ENCODE measurements around the gene EYS.

DNA sequence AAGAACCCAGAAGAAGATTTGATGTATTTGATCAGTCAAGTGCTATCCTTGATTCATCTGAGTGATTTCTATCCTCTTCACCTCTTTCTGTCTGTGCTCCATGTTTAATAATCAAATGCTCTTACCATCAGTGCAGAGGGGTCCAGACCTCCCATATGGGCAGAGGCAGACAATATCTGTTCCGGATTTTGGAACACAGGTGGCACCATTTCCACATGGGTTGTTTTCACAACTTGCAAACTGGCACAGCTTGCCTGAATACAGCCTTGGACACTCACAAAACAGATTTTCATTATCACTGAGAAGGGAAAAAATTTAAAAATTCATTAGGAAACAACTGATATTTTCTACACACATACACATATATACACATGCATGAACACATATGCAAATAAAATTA lies 1843.0 kb downstream of the EYS start:
- TF ChIP-seq POLR2A (IDR thresholded peaks at IDR 0.05; ENCODE audit: extremely low read depth, insufficient read length) (no peak), MYC (IDR thresholded peaks at IDR 0.05; ENCODE audit: low read depth, low read length) (no peak)
- TF ChIP-seq, protein P1, sequence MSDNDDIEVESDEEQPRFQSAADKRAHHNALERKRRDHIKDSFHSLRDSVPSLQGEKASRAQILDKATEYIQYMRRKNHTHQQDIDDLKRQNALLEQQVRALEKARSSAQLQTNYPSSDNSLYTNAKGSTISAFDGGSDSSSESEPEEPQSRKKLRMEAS (IDR thresholded peaks at IDR 0.05; ENCODE audit: low read depth, low read length): no peak
- TF ChIP-seq, protein P2, sequence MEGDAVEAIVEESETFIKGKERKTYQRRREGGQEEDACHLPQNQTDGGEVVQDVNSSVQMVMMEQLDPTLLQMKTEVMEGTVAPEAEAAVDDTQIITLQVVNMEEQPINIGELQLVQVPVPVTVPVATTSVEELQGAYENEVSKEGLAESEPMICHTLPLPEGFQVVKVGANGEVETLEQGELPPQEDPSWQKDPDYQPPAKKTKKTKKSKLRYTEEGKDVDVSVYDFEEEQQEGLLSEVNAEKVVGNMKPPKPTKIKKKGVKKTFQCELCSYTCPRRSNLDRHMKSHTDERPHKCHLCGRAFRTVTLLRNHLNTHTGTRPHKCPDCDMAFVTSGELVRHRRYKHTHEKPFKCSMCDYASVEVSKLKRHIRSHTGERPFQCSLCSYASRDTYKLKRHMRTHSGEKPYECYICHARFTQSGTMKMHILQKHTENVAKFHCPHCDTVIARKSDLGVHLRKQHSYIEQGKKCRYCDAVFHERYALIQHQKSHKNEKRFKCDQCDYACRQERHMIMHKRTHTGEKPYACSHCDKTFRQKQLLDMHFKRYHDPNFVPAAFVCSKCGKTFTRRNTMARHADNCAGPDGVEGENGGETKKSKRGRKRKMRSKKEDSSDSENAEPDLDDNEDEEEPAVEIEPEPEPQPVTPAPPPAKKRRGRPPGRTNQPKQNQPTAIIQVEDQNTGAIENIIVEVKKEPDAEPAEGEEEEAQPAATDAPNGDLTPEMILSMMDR (IDR thresholded peaks at IDR 0.05; ENCODE audit: low read depth, low read length): no peak
